ENCODE results near the gene TAF11L14.
"Not testable (repeated sequence)": the region's sequence is repeated elsewhere in the genome, so short reads cannot be mapped to it uniquely, and the experiment has no call there.

Gene TAF11L14

DNA sequence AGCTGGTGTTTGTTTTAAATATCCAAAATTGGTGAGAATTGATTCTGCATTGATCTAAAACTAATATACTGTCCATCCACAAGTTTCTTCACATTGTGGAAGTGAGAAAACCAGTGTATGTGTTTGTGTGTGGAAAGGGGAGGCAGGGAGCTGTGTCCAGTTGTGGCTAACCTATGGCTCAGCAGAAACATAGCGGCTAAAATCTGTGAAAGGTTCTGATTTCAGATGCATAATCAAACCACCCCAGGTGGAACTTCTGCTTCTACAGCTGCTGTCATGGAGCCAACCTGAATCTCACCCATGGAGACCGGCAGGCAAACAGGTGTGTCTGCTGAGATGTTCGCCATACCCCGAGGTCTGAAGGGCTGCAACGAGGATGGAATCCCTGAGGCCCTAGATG is at the start of gene TAF11L14:
Gene TAF11L14, plus strand, starts transcription at position 301 of the 400 bp plus-strand sequence.
- DNase-seq = no peak

DNA sequence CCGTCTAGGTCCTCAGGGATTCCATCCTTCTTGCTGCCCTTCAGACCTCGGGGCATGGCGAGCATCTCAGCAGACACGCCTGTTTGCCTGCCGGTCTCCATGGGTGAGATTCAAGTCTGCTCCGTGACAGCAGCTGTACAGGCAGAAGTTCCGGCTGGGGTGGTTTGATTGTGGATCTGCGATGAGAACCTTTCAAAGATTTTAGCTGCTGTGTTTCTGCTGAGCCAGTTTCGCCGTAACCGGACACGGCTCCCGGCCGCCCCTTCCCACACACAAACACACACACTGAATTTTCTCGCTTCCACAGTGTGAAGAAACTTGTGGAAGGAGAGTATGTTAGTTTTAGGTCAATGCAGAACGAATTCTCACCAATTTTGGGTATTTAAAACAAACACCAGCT is 48.6 kb upstream of the TAF11L14 start, which contains the start of gene TAF11L7:
Gene TAF11L7, minus strand, starts transcription at position 101 of the 400 bp plus-strand sequence.
- not testable (repeated sequence) for DNase-seq

DNA sequence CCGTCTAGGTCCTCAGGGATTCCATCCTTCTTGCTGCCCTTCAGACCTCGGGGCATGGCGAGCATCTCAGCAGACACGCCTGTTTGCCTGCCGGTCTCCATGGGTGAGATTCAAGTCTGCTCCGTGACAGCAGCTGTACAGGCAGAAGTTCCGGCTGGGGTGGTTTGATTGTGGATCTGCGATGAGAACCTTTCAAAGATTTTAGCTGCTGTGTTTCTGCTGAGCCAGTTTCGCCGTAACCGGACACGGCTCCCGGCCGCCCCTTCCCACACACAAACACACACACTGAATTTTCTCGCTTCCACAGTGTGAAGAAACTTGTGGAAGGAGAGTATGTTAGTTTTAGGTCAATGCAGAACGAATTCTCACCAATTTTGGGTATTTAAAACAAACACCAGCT is 43.4 kb upstream of the TAF11L14 start, which contains the start of gene TAF11L8:
Gene TAF11L8, minus strand, starts transcription at position 101 of the 400 bp plus-strand sequence.
- DNase-seq = not testable (repeated sequence)

DNA sequence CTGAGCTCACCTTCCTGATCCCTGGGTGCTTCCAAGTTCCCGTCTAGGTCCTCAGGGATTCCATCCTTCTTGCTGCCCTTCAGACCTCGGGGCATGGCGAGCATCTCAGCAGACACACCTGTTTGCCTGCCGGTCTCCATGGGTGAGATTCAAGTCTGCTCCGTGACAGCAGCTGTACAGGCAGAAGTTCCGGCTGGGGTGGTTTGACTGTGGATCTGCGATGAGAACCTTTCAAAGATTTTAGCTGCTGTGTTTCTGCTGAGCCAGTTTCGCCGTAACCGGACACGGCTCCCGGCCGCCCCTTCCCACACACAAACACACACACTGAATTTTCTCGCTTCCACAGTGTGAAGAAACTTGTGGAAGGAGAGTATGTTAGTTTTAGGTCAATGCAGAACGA is 40.0 kb upstream of the TAF11L14 start, which contains the start of gene TAF11L9:
Gene TAF11L9, minus strand, starts transcription at position 140 of the 400 bp plus-strand sequence.
- not testable (repeated sequence) for DNase-seq

DNA sequence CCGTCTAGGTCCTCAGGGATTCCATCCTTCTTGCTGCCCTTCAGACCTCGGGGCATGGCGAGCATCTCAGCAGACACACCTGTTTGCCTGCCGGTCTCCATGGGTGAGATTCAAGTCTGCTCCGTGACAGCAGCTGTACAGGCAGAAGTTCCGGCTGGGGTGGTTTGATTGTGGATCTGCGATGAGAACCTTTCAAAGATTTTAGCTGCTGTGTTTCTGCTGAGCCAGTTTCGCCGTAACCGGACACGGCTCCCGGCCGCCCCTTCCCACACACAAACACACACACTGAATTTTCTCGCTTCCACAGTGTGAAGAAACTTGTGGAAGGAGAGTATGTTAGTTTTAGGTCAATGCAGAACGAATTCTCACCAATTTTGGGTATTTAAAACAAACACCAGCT is 36.5 kb upstream of the TAF11L14 start, which contains the start of gene TAF11L10:
Gene TAF11L10, minus strand, starts transcription at position 101 of the 400 bp plus-strand sequence.
- DNase-seq = not testable (repeated sequence)

DNA sequence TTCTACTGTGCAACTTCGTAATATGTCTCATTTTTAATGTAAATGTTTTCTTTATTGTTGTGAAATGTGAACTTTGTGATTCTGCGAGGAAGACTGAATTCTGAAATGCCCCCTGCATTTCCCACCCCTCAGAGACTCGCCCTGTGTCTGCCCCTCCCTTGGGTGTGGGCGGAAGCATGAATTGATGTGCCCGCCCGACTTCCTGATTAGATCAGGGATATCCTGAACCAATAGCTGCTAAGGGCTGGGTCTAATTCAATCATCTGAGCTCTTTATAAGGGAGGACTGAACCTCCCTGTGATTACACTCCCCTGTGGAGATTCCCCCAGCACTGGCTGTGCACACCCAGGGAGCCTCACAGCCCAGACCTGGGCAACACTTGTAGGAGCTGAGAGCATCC is 30.4 kb upstream of the TAF11L14 start, which contains the start of gene TAF11L11:
Gene TAF11L11, plus strand, starts transcription at position 304 of the 400 bp plus-strand sequence.
- DNase-seq = not testable (repeated sequence)

DNA sequence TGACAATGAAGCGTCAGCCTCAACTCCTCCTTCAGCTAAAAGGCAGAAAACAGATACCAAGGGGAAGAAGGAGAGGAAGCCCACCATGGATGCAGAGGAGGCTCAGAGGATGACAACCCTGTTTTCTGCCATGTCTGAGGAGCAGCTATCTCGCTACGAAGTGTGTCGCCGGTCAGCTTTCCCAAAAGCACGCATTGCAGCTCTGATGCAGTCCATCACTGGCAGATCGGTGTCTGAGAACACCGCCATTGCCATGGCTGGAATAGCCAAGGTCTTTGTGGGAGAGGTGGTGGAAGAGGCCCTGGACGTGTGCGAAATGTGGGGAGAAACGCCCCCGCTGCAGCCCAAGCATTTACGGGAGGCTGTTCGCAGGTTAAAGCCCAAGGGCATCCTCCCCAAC is 29.3 kb upstream of the TAF11L14 start:
- DNase-seq = no peak

DNA sequence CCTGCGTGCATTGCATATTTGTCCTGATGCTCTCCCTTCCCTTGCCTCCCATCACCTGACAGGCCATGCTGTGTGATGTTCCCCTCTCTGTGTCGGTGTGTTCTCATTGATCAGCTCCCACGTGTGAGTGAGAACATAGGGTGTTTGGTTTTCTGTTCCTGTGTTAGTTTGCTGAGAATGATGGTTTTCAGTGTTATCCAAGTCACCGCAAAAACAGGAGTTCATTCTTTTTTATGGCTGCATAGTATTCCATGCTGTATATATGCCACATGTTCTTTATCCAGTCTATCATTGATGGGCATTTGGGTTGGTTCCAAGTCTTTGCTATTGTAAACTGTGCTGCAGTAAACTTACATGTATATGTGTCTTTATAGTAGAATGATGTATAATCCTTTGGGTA is 26.8 kb upstream of the TAF11L14 start:
- DNase-seq = not testable (repeated sequence)

DNA sequence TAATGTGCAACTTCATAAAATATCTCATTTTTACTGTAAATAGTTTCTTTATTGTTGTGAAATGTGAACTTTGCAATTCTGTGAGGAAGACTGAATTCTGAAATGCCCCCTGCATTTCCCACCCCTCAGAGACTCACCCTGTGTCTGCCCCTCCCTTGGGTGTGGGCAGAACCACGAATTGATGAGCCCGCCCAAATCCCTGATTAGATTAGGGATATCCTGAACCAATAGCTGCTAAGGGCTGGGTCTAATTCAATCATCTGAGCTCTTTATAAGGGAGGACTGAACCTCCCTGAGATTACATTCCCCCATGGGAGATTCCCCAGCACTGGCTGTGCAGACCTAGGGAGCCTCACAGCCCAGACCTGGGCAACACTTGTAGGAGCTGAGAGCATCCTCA is 24.2 kb upstream of the TAF11L14 start, which contains the start of gene TAF11L12:
Gene TAF11L12, plus strand, starts transcription at position 301 of the 400 bp plus-strand sequence.
- not testable (repeated sequence) for DNase-seq

DNA sequence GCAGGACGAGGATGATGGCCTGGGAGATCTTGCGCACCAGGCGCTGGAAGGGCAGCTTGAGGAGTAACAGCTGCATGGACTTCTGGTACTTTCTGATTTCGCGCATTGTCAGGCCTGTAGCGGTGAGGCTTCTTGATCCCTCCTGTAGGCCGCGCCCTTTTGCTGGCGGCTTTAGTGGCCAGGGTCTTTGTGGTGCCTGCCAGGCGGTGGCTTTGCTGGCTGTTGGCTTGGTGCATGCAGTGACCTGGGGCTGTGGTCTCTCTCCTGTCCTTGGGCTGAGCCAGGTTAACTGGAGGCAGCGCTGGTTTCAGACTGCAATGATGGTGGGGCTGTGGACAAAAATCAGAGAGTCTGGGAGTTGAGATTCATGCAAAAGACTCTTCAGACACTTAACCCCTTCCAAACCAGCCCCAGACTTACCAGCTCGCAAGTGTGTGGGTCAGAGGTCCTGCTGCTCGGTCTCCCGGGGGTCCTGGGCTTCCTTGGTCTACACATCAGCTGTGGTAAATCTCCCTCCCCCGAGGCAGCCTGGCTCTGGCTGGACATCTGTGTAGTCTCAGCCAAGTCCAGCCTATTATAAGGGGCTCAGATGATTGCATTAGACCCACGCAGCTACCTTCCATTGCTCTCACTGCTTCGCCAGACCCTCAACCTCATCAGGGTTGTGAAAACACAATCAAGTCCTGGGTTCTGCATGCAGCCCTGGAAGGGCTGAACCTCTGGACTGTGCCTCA is 19.2 kb upstream of the TAF11L14 start:
- no peak for DNase-seq

DNA sequence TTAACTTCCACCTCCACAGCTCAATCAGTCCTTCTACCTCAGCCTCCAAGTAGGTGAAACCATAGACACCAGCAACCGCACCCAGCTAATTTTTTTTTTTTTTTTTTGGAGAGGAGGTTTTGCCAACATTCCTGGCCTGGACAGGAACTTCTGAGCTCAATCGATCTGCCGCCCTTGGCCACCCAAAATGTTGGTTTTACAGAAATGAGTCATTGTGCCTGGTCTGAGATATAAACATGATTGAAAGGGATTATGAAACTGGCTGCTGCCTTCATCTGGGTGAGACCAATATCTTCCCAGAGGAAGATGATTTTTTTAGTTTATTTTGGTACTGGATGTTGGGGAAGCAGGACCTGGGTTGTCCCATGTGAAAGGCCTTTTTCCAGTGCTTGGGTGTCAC is 14.9 kb upstream of the TAF11L14 start:
- DNase-seq = no peak

DNA sequence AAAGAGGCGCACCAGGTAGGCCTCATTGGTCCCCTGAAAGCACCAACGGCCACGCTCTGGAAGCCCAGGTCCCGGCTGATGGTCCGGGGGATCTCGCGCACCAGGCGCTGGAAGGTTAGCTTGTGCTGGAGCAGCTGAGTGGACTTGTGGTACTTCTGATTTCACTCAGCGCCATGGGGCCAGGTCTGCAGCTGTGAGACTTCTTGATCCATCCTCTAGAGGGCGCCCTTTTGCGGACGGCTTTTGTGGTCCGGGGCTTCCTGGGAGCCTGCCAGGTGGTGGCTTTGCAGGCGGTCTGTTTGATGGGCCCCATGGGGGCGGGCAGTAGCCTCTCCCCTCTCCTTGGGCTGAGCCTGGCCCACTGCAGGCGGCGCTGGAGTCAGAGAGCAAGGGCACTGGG is 13.6 kb upstream of the TAF11L14 start:
- DNase-seq = no peak

DNA sequence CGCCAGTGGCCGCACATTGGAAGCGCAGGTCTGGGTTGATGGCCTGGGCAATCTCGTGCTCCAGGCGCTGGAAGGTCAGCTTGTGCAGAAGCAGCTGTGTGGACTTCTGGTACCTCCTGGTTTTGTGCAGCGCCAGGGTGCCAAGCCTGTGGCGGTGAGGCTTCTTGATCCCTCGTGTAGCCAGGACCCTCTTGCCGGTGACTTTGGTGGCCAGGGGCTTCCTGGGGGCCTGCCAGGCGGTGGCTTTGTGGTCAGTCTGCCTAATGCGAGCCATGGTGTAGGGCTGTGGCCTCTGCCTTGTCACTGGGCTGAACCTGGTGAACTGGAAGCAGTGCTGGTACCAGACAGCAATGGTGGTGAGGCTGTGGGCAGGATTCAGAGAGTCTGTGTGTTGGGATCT is 8.6 kb upstream of the TAF11L14 start:
- no peak for DNase-seq

DNA sequence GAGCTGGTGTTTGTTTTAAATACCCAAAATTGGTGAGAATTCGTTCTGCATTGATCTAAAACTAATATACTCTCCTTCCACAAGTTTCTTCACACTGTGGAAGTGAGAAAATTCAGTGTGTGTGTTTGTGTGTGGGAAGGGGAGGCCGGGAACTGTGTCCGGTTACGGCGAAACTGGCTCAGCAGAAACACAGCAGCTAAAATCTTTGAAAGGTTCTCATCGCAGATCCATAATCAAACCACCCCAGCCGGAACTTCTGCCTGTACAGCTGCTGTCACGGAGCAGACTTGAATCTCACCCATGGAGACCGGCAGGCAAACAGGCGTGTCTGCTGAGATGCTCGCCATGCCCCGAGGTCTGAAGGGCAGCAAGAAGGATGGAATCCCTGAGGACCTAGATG is 2.5 kb upstream of the TAF11L14 start, which contains the start of gene TAF11L13:
Gene TAF11L13, plus strand, starts transcription at position 301 of the 400 bp plus-strand sequence.
- not testable (repeated sequence) for DNase-seq

DNA sequence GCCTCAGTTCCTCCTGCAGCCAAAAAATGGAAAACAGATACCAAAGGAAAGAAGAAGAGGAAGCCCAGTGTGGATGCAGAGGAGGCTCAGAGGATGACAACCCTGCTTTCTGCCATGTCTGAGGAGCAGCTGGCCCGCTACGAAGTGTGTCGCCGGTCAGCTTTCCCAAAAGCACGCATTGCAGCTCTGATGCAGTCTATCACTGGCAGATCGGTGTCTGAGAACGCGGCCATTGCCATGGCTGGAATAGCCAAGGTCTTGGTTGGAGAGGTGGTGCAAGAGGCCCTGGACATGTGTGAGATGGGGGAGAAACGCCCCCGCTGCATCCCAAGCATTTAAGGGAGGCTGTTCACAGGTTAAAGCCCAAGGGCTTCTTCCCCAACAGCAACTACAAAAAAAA is 15.0 kb downstream of the TAF11L14 start:
- DNase-seq = not testable (repeated sequence)

DNA sequence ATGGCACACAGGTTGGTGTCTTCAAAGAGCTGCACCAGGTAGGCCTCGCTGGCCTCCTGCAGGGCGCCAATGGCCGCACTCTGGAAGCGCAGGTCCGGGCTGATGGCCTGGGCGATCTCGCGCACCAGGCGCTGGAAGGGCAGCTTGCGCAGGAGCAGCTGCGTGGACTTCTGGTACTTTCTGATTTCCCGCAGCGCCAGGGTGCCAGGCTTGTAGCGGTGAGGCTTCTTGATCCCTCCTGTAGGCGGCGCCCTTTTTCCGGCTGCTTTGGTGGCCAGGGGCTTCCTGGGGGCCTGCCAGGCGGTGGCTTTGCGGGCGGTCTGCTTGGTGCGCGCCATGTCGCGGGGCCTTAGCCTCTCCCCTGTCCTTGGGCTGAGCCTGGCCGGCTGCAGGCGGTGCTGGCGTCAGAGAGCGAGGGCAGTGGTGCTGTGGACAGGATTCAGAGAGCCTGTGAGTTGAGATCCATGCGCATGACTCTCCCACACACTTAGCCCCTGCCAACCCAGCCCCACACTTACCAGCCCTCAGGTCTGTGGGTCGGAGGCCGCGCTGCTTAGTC is 21.0 kb downstream of the TAF11L14 start:
- not testable (repeated sequence) for DNase-seq

DNA sequence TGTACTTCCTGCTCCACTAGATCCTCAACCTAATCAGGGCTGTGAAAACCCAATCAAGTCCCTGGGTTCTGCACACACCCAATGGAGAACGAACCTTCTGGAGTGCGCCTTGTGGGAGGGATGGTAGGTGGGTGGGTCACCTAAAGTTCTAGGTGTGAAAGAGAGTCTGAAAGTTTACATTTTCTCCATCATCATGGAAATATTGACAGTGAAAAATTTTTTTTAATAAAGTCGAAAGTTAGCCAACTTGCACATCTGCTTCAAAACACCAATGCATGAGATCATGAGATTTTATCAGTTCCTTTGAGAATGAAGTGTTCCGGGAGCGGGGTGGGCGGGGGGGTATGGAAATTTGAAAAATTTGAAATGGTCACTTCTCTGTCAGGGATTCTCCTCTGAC is 21.7 kb downstream of the TAF11L14 start:
- DNase-seq = no peak

DNA sequence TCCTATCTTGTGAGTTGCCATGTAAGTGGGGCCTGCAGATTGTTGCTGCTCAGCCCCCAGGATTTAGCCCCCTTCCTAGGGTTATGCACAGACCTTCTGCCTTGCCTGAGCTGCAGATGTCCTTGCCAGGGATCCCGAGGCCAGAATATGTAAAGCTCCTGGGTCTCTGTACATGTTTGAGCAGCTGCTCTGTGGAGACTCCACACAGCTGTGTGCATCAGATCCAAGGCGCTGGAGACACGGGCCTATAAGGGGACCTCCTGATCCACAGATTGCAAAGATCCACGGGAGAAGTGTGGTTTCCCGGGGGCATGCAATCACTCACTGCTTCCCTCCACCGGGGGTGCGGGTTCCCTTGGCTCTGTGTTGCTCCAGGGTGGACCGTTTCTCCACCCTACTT is 28.9 kb downstream of the TAF11L14 start:
- no peak for DNase-seq

DNA sequence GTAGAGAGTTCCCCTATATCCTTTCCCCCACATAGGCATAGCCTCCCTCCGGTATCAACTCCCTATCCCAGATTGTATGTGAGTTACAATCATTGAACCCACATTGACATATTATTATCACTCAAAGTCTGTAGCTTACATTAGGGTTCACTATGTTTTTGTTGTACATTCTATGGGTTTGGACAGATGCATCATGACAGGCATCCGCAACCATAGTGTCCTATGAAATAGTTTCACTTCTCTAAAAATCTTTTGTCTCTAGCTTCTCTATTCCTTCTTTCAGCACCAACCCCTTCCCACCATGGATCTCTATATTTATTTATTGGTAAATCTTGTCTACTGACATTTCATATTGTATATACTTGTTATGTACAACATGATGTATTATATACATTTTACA is 31.6 kb downstream of the TAF11L14 start:
- no peak for DNase-seq

DNA sequence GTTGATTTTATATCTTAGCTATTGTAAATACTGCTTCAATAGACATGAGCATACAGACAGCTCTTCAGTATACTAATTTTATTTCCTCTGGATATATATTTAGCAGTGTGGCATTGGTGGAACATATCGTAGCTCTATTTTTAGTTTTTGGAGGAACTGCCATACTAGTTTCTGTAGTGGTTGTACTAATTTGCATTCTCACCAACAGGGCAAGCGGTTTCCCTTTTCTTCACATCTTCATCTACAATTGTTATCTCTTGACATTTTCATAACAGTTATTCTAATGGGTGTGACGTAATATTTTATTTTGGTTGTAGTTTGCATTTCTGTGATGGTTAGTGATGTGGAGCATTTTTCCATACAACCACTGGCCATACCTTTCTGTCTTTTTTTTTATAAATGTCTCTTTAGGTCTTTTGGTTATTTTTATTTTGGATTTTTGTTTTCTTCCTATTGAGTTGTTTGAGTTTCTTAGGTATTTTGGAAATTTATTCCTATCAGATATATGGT is 32.5 kb downstream of the TAF11L14 start:
- DNase-seq = no peak

DNA sequence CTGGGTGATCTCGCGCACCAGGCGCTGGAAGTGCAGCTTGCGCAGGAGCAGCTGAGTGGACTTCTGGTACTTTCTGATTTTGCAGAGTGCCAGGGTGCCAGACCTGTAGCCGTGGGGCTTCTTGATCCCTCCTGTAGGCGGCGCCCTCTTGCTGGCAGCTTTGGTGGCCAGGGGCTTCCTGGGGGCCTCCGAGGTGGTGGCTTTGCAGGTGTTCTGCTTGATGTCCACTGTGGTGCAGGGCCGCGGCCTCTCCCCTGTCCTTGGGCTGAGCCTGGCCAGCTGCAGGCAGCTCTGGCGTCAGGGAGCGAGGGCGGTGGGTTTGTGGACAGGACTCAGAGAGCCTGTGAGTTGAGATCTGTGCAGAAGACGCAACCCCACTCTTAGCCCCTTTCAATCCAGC is 36.1 kb downstream of the TAF11L14 start:
- no peak for DNase-seq

DNA sequence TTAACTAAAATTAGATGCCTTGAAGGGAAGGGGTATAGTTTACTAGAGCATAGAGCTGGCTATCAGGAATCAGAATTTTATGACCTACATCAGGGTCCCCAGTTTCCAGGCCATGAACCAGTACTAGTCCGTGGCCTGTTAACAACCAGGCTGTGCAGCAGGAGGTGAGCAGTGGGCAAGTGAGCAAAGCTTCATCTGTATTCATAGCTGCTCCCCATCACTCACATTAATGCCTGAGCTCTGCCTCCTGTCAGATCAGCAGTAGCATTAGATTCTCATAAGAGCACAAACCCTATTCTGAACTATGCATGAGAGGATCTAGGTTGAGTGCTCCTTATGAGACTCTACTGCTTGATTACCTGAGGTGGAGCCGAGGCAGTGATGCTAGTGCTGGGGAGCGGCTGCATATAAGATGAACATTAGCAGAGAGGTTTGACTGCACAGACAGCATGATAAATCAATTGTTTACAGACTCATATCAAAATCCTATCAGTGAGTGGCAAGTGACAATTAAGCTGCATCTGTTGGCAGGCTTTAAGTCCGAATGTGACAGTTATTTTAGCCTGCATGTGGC is 44.6 kb downstream of the TAF11L14 start:
- DNase-seq = no peak

DNA sequence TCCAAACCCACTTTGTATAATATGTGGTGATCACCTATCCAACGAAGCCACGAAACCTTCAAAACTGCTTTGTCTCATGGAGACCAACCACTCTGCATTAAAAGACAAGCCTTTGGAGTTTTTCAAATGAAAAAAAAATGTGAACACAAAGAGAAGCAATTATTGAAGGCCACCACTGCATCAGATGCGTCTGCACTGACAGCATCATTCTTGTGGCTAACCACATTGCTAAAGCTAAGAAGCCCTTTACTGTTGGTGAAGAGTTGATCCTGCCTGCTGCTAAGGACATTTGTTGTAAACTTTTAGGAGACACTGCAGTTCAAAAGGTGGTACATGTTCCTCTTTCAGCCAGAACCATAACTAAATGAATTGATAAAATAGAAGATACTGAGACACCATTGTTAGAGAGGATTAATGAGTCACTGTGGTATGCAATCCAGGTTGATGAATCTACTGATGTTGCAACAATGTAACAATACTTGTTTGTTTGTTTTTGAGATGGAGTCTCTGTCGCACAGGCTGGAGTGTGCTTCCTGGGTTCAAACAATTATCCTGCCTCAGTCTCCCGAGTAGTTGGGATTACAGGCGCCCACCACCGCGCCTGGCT is 45.4 kb downstream of the TAF11L14 start:
- no peak for DNase-seq

Data from NCI-H226 (cell line).